Neural progenitor cell (in vitro differentiated cells): Measurements from ENCODE around the gene EGFR.

Experiments
- CTCF ChIP-seq: fragments of 200-600 bp; sonication (generic); IDR thresholded peaks from 2 replicates; pipeline ENCODE4 v1.5.1; 2017; ENCODE audit warnings: antibody characterized with exemption, mild to moderate bottlenecking
- EZH2 ChIP-seq: fragments of 200-600 bp; sonication (generic); IDR thresholded peaks from 2 replicates; pipeline ENCODE4 v1.6.1; 2017; ENCODE audit warnings: antibody characterized with exemption, mild to moderate bottlenecking, moderate library complexity
- EZH2phosphoT487 ChIP-seq: fragments of 200-600 bp; sonication (generic); IDR thresholded peaks from 2 replicates; pipeline ENCODE4 v1.6.1; 2017; ENCODE audit warnings: antibody characterized with exemption

- TF ChIP-seq CTCF (no peak), EZH2 (no peak), EZH2phosphoT487 (no peak)
Observed at GRCh38 chr7:55224111-55224510, 205.3 kb downstream of the EGFR start.
